BJ (cell line): ENCODE data around the gene ACTG2. TPM values are rescaled to one million over a fixed set of nuclear protein-coding genes. Genes with fewer than 3 reads are reported as not detected.

Experiments used
- CTCF ChIA-PET: fragments of 350-600 bp; formaldehyde crosslinking; extraction: SDS; loops from one replicate; lab custom pipeline; 2021; ENCODE audit warnings: antibody characterized with exemption, inconsistent platforms; lab: Yijun Ruan, JAX
- POLR2A ChIA-PET: fragments of 300-600 bp; sonication (Branson Sonifier 250); formaldehyde crosslinking; extraction: SDS; loops from one replicate; lab custom pipeline; 2021; ENCODE audit warnings: antibody characterized with exemption; lab: Charles Lee
- DNase-seq: peaks from one replicate; pipeline ENCODE4 v3.0.0-alpha.2; 2011; ENCODE audit warnings: low read depth
- H3K27me3 ChIP-seq: 2 replicates; pipeline ENCODE4 v1.6.0; 2011; ENCODE audit warnings: low read length; ENCODE audit not compliant: control insufficient read depth, insufficient read depth
- H3K36me3 ChIP-seq: 2 replicates; pipeline ENCODE4 v1.5.1; 2011; ENCODE audit warnings: low read length; ENCODE audit not compliant: control insufficient read depth, insufficient read depth
- H3K4me3 ChIP-seq: 2 replicates; pipeline ENCODE4 v1.5.1; 2011; ENCODE audit warnings: low read depth, mild to moderate bottlenecking, control low read depth, low read length
- polyA plus RNA-seq: library from polyadenylated mRNA; depleted of rRNA; stranded (reverse); fragments of >200 nt; gene quantifications from 2 replicates; pipeline ENCODE4 v1.2.3, GENCODE V29; 2011
- TF ChIP-seq, protein P1 (sequence below): IDR thresholded peaks from 2 replicates; pipeline ENCODE4 v1.5.1; 2011; ENCODE audit warnings: low read depth, mild to moderate bottlenecking, control low read depth, inconsistent platforms, low read length, moderate library complexity; ENCODE audit not compliant: insufficient read depth

Gene ACTG2
- polyA plus RNA-seq, 1 experiment = 81.3 TPM

DNA sequence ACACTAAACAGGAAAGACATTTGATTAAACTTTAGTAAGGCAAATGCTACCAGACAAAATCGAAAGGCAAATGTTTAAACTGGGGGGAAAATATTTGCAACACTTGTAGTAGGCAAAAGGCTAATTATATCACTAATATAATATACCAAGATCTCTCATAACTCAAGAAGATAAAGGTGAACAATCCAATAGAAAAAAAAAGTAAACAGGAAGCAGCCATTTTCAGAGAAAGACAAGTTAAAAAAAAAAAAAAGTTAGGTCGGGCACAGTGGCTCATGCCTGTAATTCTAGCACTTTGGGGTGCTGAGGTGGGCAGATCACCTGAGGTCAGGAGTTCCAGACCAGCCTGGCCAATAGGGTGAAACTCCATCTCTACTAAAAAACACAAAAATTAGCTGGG lies 4.4 kb upstream of the ACTG2 start:
- no peak overlapping the region for H3K4me3 ChIP-seq
- no peaks in the 10 kb centered on the region for H3K36me3 ChIP-seq
- peaks cover 10% of the 10 kb centered on the region for H3K27me3 ChIP-seq
- DNase-seq = no peak
- ChIA-PET POLR2A (no interaction called here), CTCF (no interaction called here)
- TF ChIP-seq, protein P1, sequence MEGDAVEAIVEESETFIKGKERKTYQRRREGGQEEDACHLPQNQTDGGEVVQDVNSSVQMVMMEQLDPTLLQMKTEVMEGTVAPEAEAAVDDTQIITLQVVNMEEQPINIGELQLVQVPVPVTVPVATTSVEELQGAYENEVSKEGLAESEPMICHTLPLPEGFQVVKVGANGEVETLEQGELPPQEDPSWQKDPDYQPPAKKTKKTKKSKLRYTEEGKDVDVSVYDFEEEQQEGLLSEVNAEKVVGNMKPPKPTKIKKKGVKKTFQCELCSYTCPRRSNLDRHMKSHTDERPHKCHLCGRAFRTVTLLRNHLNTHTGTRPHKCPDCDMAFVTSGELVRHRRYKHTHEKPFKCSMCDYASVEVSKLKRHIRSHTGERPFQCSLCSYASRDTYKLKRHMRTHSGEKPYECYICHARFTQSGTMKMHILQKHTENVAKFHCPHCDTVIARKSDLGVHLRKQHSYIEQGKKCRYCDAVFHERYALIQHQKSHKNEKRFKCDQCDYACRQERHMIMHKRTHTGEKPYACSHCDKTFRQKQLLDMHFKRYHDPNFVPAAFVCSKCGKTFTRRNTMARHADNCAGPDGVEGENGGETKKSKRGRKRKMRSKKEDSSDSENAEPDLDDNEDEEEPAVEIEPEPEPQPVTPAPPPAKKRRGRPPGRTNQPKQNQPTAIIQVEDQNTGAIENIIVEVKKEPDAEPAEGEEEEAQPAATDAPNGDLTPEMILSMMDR = no peak

DNA sequence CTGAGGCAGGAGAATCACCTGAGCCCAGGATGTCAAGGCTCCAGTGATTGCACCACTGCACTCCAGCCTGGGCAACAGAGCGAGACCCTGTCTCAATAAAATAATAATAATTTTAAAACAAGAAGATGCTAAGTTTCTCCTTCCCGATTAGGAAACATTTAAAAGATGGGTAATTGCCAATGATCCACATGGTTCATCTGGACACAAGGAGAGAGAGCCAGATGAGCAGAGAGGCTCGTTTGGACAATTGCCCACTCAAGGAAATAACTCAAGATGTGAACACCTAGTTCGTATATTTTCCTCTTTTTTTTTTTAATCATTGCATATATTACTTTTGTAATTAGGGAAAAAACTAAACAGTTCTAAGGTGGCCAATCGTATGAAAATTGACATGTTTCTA lies 3.6 kb upstream of the ACTG2 start:
- Histone ChIP-seq H3K27me3 (peaks cover 12% of the 10 kb centered on the region), H3K4me3 (no peak overlapping the region), H3K36me3 (no peaks in the 10 kb centered on the region)
- POLR2A ChIA-PET = no interaction called here
- TF ChIP-seq, protein P1 = no peak
- CTCF ChIA-PET = no interaction called here
- DNase-seq = no peak

DNA sequence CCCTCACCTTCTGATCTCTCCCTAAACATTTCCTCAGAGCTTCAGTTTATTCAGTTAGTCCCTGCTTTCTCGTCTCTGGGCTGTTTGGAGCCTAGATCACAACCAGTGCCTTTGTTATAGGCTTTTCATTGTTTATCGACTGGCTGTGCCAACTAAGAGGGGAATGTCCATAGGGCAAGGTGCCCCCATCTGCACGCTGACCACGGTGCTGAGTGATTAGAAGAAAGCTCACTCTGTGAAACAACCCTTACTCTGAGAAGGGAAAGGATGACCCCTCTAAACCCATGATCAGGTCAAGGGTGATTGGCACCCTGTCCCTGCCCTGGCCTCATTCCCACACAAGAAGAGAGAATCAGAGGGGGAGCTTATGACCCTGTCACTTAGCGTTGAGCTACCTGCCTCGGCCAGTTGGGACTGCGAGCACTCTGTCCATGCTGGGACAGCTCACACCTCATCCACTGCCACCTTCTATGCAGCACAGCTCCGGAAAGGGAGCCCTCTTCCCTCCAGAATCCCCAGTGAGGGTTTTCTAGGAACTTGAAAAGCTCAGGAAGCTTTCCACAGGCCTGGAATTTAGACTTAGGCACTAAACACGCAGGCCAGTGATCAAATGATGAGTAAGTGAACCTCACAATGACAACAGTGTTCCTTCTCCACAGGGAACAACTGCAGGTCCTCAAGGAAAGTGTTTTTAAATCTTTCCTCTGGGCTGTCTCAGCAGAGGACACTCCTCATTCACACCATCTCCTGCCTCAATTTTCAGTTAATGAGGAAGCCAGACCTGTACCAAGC lies 2.3 kb upstream of the ACTG2 start:
- DNase-seq = no peak
- Histone ChIP-seq H3K4me3 (no peak overlapping the region), H3K36me3 (no peaks in the 10 kb centered on the region), H3K27me3 (peaks cover 14% of the 10 kb centered on the region)
- ChIA-PET CTCF (interaction anchor here (0.8 to 1.3 kb wide), 2 partner anchors 8 to 17 kb away, joined by 3 to 6 read pairs; no protein-coding TSS in a partner anchor), POLR2A (no interaction called here)
- TF ChIP-seq, protein P1 = no peak

DNA sequence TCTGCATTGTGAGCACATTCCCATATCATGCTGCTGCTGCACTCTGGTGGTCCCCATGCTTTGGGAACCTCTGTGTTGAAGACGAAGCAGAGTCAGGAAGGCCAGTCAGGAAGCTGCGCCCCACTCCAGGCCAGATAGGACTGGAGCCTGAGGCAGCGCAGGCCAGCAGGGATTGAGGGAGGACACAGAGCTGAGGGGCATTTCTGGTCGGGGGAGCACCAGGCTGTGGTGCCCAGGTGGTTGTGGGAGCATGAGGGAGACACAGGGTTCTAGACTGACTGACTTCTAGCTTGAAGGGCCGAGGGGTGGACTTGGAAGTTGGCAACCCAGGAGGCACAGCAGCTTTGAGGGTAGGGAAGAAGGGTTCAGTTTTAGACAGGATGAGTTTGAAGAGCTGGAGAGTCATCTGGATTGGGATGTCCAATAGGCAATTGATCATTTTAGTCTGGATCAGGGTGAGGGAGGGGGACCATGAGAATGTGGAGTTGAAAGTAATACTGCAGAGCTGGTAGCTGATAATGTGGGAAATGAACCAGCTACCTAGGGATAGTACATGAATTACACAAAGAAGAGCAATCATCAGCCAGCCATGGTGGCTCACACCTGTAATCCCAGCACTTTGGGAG lies 1.4 kb upstream of the ACTG2 start:
- H3K27me3 ChIP-seq = peaks cover 14% of the 10 kb centered on the region
- H3K4me3 ChIP-seq = no peak overlapping the region
- CTCF ChIA-PET = interaction anchor here (1.3 kb wide), 1 partner anchor 18 kb away, joined by 6 read pairs; no protein-coding TSS in a partner anchor
- no peaks in the 10 kb centered on the region for H3K36me3 ChIP-seq
- POLR2A ChIA-PET = no interaction called here
- DNase-seq = no peak
- TF ChIP-seq, protein P1 = no peak

DNA sequence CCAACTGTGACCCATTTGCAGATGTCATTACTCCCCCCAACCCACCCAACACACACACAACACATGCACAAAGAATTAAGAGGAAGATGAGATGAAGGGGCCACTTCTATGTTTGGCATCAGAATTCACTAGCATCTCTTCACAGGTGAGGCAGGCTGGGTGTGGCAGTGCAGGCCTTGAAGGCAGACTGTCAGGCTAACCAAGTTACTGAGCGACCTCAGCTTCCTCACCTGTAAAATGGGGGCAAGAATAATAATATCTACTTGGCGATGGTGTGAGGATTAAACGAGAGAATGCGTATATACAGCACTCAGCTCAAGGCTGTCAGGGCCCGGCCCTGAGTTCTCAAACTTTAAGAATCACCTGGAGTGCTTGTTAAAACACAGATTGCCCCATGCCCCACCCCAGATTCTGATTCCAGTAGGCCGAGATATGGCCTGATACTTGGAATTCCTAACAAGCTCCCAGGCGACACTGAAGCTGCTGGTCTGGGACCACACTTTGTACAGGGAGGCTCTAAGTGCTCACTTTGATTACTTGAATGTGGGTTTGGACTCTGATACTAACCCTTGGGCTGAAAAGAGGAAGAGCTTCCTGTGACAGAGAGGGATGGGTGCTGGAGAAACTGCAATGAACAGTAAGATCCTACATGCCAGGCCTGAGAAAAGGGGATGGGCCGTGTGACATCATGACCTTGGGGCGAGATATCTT lies 1.1 kb downstream of the ACTG2 start:
- TF ChIP-seq, protein P1 = no peak
- ChIA-PET CTCF (no interaction called here), POLR2A (no interaction called here)
- no peak for DNase-seq
- no peak overlapping the region for H3K4me3 ChIP-seq
- no peaks in the 10 kb centered on the region for H3K36me3 ChIP-seq
- H3K27me3 ChIP-seq = peaks cover 20% of the 10 kb centered on the region
